NK-92 treated with Interleukin-12 subunit alpha and Interleukin-12 subunit beta, amount 100 ng/mL, for 24 hours (cell line): ENCODE measurements around the gene BEND5.

Experiments used
- DNase-seq: peaks from one replicate; lab custom pipeline; 2025; lab: John Stamatoyannopoulos, UW

Gene BEND5

DNA sequence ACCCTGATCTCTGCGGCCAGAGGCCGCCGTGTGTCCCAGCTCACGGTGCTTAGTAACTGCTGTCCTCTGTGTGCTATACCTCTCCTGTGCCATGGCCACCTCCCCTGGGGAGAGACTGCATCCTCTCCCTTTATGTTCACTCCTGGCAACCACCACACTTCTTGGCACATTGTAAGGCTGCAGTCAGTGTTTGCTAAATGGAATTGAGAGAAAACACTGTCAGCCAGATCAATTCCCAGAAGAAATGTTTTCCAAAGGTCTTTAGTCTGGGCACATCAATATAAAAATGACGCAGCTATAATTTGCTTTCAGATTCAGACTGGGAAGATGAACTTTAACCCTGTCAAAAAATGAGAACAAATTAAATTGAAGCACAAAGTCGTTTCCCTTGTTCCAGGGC, 96.8 kb downstream of the BEND5 start:
- no peak for DNase-seq

DNA sequence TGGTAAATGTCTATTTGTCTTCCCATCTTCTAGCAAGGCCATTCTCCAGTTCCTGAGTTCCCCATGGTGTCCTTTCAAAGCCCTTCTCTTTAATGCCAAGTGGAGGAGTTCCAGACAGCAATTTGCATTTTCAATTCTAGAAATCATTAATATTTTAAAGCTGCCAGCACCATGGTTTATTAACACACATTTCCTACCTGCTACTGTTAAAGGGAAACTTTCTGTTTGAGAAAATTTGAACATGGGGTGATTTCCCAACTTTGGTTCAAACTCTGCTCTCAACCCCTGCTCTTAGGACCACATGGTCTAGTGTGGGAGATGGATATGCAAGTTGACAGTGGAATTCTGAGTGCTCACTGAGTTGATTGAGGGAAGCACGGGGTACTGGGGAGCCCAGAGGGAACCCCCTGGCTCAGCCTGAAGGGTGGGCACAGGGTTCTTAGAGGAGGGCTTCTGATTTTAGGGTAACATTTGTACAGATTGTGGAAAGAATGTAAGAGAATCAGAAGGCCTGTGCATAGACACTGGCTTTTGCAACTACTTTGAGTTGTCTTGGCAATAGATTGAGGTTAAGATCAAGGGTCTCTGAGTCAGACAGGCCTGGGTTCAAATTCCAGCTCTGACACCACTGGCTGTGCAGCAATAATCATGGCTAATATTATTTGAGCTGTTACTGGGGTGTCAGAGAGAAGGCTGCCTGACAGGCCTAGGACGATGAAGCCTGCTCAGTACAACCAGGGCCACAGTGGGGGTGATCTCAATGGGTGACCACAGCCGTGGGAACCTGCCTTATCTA, 97.8 kb downstream of the BEND5 start:
- DNase-seq = no peak
